Stimulated activated CD8-positive, alpha-beta memory T cell treated with anti-CD3 and anti-CD28 coated beads, Interleukin-7, amount 100 ng/mL, for 48 hours (primary cell): ENCODE measurements around the gene CORO1A.
"Not testable (repeated sequence)": the region's sequence is repeated elsewhere in the genome, so short reads cannot be mapped to it uniquely, and the experiment has no call there.

Experiments used
- DNase-seq, 2 donors: peaks; one replicate each; pipeline ENCODE4 v3.0.0-alpha.2; 2020; ENCODE audit warnings: low read depth in 1 of 2; ENCODE audit errors: extremely low read depth in 1 of 2

CORO1A gene

GRCh38 chr16:30169416-30169815 lies 14.0 kb upstream of the CORO1A start:
- not testable (repeated sequence) for DNase-seq

GRCh38 chr16:30170145-30170544 lies 13.3 kb upstream of the CORO1A start:
- not testable (repeated sequence) for DNase-seq

DNA sequence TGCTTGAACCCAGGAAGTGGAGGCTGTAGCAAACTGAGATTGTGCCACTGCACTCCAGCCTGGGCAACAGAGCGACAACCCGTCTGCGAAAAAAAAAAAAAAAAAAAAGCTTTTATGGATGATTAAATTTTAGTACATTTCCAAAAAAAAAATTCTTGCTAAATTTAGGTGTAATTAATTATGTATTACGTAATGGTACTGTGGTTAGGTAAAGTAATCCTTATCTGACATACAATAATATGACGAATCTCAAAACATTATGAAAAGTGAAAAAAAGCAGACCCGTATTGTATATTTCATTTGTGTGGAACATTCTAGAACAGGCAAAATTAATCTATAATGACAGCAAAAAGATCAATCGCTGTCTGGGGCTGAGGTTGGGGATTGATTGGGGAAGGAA lies 10.3 kb upstream of the CORO1A start:
- no peak for DNase-seq

DNA sequence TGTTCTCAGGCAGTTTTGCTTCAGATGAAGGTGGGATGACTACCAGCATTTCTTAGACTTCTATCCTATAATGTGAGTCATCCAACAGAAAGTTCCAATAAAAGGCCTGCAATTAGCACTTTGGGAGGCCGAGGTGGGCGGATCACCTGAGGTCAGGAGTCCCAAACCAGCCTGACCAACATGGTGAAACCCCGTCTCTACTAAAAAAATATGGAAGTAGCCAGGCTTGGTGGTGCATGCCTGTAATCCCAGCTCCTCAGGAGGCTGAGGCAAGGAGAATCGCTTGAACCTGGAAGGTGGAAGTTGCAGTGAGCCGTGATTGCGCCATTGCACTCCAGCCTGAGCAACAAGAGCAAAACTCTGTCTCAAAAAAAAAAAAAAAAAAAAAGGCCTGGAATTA lies 6.5 kb upstream of the CORO1A start:
- DNase-seq, result not testable (repeated sequence)

DNA sequence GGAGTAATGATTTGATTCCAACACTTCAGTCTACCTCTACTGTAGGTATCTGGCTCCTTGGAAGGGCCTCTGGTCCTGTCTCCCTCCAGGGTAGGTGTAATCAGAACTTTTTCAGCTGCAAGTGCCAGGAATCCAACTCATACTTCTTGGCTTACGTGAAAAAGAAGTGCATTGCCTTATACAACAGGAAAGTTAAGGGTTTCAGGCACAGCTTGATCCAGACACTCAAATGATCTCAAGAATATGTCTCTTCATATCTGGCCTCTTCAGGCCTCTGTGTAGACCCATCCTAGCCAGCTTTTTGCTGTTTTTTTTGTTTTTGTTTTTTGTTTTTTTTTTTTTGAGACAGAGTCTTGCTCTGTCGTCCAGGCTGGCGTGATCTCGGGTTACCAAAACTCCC lies 4.2 kb upstream of the CORO1A start:
- DNase-seq, result no peak

DNA sequence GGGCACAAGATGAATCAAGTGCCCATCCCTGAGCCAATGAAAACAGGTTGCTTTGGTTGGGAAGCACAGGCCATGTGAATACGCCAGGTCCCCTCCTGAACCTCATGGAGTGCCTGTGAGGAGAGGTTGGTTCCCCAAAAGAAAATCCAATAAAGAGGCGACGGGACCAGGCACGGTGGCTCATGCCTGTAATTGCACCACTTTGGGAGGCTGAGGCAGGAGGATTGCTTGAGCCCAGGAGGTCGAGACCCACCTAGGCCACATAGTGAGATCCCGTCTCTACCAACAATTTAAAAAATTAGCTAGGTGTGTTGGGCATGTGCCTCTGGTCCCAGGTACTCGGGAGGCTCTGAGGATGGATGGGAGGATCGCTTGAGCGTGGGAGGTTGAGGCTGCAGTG lies 3.5 kb upstream of the CORO1A start:
- DNase-seq, result no peak

DNA sequence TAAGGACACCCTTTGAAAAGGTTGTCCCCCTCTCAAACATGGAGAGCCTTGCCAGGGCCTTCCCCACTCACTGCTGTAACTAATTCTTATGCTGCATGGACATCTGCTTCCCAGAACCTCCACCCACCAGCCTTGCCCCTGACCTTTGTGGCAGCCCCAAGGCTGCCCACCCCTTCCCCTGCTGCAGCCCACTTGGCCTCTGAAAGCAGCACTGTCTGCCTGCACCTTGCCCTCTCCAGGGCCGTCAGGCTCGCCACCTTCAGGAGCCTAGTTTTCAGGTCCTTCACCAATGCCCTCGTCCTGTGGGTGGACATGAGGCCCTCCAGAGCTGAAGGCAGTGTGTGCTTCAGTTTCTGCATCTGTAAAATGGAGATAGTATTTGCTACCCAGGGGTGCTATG lies 2.7 kb upstream of the CORO1A start:
- DNase-seq, result no peak

GRCh38 chr16:30184096-30184890 lies 891 bp downstream of the CORO1A start:
- peak; percentile 53 to 72 for DNase-seq

DNA sequence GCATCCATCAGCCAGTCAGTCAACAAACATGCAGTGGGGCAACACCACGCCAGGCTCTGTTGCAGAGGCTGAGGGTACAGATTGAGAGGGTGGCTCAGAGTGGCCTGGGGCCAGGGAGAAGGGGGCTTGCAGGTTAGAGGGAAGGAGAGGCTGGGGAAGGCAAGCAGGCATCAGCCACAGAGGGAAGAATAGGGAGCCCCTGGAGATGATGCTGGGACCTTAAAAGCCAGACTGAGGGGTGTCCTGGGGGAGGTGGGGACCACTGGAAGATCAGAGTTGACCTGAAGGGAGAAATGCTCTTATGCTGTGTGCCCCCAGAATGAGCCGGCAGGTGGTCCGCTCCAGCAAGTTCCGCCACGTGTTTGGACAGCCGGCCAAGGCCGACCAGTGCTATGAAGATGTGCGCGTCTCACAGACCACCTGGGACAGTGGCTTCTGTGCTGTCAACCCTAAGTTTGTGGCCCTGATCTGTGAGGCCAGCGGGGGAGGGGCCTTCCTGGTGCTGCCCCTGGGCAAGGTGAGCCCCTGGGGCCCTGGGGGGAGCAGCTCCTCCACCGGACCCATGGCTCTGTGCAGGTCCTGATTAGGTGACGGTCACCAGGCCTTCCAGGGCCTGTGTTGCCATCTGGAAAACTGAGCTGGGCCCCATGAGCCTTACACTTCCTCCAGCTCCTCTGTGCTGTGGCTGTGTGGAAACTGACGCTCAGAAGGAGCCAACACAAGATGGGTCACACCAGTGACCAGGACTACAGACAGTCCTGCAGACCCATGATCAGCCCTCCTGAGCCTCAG lies 1.7 kb downstream of the CORO1A start:
- DNase-seq, result peak; percentile 20 to 28

DNA sequence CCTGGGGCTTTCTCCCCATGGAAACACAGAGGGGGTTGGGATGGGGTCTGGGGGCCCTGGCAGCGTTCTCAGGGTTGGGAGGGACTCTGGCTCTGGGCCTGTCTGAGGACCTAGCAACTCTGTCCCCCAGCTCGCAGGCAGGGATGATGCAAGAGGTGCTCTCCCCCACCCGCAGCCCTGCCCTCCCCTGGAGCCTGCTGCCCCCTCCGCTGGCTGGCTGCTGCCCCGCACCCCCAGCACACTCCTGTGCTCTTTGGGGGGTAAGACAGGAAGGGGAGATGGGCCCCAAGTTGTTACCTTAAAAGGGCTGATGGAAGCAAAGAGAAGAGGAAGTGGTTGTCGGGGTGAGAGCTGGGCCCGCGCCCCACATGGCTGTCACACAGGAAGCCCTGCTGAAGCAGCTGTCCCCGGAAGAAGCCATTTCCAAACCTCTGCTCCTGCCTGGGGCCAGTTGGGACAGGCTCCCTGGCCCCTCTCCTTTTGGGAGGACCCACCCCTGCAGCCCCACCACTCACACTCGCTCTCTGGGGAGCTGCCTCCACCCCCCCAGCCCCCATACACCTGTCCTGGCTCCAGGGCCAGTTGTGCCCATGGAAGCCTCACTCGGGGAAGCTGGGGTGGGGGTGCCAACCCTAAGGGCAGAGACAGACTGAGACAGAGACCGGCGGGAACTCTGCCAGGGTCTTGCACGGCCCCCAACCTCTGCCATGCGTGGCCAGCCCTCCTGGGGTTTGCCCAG lies 2.5 kb downstream of the CORO1A start:
- DNase-seq, result peak; percentile 76 to 86

DNA sequence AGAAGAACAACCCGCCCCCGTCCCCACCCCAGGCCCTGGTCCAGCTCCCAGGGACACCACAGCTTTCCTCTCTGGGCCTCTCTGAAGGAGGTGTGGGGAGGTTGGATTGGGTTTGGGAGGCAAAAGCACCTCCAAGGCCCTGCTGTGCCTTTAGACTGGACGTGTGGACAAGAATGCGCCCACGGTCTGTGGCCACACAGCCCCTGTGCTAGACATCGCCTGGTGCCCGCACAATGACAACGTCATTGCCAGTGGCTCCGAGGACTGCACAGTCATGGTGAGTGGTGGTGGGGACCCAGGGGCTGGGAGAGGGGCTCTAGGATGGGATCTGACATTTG lies 3.0 kb downstream of the CORO1A start:
- DNase-seq, result no peak

- peak; percentile 69 to 81 for DNase-seq
These were observed 3.6 kb downstream of the CORO1A start for GRCh38 chr16:30186782-30187555.

DNA sequence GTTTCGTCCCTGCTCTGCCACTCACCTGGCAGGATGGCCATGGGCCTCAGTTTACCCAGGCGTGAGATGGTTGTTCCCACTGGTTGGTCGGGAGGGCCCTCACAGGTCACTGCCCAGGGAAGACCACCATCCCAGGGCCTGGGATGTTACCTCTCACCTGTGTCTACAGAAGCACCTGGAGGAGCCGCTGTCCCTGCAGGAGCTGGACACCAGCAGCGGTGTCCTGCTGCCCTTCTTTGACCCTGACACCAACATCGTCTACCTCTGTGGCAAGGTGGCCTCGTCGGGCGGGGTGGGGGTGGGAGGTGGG lies 4.1 kb downstream of the CORO1A start:
- DNase-seq, result no peak

- DNase-seq, result no peak
These were observed 4.7 kb downstream of the CORO1A start for GRCh38 chr16:30187971-30188561.

DNA sequence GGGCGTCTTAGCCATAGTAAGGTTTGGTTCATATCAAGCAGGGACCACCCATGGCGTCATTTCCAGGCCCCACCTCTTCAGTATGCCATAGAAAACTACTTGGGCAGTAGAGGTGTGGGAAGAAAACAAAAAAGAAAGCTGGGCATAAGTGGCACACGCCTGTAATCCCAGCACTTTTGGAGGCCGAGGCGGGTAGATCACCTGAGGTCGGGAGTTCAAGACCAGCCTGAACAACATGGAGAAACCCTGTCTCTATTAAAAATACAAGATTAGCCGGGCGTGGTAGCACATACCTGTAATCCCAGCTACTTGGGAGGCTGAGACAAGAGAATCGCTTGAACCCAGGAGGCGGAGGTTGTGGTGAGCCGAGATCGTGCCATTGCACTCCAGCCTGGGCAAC lies 7.8 kb downstream of the CORO1A start:
- not testable (repeated sequence) for DNase-seq

DNA sequence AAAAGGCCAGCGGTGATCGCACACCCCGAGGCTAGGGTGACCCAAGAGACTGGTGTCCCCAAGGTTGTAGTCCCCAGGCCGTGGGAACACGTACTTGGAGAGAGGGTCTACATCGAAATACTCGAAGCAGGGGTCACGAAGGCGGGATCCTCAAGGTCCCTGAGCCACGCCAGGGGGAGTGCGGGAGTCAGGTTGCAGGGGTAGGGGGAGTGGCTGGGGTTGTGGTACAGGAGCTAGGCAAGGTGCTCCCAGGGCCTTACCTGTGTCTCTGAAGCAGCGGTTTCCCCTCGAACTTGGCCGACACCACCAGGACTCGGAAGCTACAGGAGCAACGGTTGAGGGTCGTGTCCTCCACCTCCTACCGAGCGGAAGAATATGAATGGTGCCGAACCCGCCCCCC lies 9.7 kb downstream of the CORO1A start:
- DNase-seq, result not testable (repeated sequence)

- DNase-seq, result not testable (repeated sequence)
These were observed 10.2 kb downstream of the CORO1A start, which contains the start of the genes BOLA2B and SLX1A for GRCh38 chr16:30193615-30194014. TSS of gene BOLA2B (minus strand) at chr16:30193666. CDS start at chr16:30193595, 71 bp downstream. TSS of gene SLX1A (plus strand) at chr16:30193875. CDS start at chr16:30194085, 210 bp downstream.

GRCh38 chr16:30194172-30194925 lies 10.9 kb downstream of the CORO1A start:
- not testable (repeated sequence) for DNase-seq

DNA sequence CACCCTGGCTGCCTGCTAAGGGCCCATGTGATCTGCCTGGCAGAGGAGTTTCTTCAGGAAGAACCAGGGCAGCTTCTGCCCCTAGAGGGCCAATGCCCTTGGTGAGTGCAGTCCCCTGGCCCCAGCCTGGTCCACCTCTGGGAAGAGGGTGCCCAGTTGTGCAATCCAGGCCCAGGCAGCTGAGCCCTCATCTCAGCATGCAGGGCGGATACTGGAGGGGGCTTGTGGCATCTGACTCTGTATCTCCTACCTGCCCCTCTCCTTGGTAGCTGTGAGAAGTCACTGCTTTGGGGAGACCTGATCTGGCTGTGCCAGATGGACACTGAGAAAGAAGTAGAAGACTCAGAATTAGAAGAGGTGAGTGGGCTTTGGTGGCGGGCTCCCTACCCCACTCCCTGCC lies 13.6 kb downstream of the CORO1A start:
- DNase-seq, result not testable (repeated sequence)

GRCh38 chr16:30199049-30199448 lies 15.6 kb downstream of the CORO1A start, which contains the start of gene SULT1A3:
TSS of gene SULT1A3 (plus strand) at chr16:30199255. CDS start at chr16:30200729, 1,474 bp downstream.
- not testable (repeated sequence) for DNase-seq
